HG03571 (cell line): ENCODE data around the gene ATP2B1.
A peak's percentile ranks its signal among the peaks of the same experiment; 100 is the strongest.

ENCODE experiments used
- ATAC-seq: cut with Tn5 transposase; IDR thresholded peaks from one replicate; pipeline ENCODE4 v1.9.1; 2021; ENCODE audit not compliant: unreplicated experiment

The ATP2B1 gene

DNA sequence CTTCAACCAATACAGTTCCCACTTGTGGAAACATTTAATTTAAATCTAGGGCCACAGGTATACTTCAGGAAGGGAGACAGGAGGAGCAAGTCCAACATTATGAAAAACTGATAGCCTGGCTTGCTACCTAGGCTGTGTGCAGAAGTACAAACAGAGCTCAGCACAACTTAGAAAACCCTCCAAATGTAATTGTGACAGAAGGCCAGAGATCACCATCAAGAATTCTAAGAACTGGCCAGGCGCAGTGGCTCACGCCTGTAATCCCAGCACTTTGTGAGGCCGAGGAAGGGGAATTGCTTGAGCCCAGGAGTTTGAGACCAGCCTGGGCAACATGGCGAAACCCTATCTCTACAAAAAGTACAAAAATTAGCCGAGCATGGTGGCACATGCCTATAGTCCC lies 14.1 kb downstream of the ATP2B1 start:
- ATAC-seq: no peak

GRCh38 chr12:89693639-89694202 lies 14.9 kb downstream of the ATP2B1 start:
- ATAC-seq: no peak

DNA sequence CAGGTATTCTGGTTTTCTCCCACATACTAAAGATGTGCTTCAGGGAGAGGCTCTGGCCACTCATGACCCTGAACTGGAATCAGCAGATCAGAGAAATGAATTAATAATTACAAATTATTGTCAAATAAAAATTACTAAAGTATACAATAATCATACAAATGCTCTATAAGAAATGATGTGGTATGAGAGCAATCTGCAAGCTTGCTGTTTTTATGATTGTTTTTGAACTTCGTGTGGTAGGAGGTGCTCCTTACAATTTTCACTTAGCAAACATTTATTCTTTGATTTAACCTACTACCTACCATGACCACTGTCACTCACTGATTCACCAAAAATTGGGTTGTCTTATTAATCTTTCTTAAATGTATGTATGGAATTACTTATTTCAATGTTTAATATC lies 16.2 kb downstream of the ATP2B1 start:
- ATAC-seq: no peak

- ATAC-seq: no peak
These were observed 17.0 kb downstream of the ATP2B1 start for GRCh38 chr12:89691659-89692058.

- ATAC-seq: no peak
These were observed 17.7 kb downstream of the ATP2B1 start for GRCh38 chr12:89690925-89691324.

DNA sequence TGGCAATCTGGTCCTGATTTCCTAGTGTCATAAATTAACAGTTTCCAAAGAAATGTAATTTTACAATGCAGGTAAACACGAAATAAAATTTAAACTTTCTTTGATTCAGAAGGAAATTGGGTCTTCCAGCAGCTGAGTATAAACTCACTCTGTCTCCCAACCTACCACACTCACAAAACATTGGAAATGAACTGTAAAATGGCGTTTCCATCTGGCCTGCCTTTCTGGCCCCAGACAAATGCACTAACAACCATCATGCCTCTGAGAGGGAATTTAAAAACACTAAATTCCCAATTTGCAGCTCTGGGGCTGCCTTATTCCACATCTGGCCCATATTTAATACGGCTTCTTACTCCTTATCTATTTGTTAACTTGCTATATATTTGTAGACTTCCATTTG lies 19.3 kb downstream of the ATP2B1 start:
- no peak for ATAC-seq

DNA sequence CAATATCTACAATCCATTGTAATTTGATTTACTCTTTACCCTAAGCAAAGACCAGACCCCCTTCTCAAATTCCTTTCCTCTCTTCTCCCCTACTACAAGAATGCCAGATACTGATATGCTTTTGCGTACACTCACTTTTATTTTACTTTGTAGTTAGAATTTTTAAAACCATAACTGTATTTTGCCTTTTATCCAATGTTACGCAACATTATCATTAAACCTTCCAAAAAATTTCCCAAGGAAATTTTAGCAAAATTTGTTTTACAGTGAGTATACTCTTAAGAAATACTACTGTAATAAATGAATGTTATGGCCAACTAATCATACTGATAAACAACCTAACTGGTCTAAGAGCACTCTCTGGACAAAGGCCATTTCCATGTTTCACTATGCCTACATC lies 22.3 kb downstream of the ATP2B1 start:
- ATAC-seq: no peak

GRCh38 chr12:89685363-89685972 lies 23.2 kb downstream of the ATP2B1 start:
- no peak for ATAC-seq

- no peak for ATAC-seq
These were observed 24.5 kb downstream of the ATP2B1 start for GRCh38 chr12:89684136-89684535.

DNA sequence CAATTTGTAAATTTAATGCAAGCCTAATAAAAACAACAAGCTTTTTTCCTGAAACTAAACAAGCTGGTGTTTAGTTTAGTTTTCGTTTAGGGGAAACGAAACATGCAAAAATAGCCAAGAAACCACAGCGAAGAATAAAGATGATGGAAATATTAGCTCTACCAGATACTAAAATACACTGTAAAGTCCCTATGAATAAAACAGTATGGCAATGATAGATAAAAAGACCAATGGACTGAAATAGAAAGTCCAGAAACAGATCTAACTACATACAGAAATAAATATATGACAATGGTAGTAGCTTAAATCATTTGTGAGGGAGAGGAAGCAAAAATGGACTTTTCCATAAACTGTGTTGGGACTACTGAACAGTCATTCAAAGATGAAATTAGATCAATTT lies 26.4 kb downstream of the ATP2B1 start:
- no peak for ATAC-seq

GRCh38 chr12:89680409-89680808 lies 28.2 kb downstream of the ATP2B1 start:
- ATAC-seq: no peak

GRCh38 chr12:89679631-89680030 lies 29.0 kb downstream of the ATP2B1 start:
- no peak for ATAC-seq

- ATAC-seq: no peak
These were observed 30.4 kb downstream of the ATP2B1 start for GRCh38 chr12:89678225-89678624.

- ATAC-seq: no peak
These were observed 31.7 kb downstream of the ATP2B1 start for GRCh38 chr12:89676930-89677329.

GRCh38 chr12:89674326-89674942 lies 34.2 kb downstream of the ATP2B1 start:
- no peak for ATAC-seq

DNA sequence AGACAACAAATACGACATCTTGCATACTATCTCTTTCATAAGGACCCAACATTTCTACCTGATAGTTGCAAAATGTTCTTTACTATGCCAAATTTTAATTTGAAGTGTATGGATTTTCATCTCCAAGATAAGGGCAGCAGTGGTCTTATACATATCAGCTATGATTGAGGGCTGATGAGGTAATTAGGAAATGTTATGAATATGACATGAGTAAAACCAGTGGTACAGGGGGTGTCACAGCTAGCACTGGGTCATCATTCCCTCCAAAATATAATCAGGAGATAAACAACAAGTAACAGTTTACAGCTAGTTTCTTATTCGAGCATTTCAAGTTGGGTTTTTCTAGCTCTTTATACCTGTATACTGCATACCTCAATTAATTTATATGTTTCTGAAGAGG lies 35.0 kb downstream of the ATP2B1 start:
- ATAC-seq: no peak

DNA sequence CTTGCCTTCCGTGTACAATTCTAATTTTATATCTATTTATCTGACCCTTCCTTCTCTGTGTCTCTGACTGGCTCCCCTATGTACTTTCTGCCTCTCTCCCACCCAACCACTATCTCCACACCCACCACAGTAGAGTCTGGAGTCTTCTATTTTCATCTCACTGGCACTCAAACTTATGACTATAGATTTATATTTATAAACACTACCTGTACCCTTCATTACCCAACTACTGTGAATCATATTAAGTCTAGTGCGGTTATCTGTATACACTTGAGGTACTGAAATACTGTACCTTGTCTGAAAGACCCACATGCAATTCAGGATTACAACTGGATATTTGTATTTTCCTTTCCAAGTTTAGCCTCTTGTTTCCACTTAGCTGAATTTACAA lies 36.1 kb downstream of the ATP2B1 start:
- ATAC-seq: no peak

DNA sequence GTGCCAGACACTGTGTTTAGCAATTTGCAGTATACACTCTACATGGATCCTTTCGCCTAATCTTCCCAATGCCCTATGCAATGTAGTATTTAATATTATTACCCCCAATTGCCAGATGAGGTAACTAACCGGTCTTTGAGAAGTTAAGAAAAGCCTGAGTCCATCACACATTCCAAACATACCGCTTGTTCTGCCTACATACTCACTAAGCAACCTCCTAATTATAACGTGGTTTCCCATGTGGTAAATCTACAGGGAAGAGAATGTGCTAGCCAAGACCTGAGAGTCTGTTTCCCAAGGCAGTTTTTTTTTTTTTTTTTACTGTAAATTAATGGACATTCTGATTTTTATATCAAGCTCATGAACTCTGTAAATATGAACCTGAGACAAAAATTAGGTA lies 37.2 kb downstream of the ATP2B1 start:
- ATAC-seq: peak; percentile 6

DNA sequence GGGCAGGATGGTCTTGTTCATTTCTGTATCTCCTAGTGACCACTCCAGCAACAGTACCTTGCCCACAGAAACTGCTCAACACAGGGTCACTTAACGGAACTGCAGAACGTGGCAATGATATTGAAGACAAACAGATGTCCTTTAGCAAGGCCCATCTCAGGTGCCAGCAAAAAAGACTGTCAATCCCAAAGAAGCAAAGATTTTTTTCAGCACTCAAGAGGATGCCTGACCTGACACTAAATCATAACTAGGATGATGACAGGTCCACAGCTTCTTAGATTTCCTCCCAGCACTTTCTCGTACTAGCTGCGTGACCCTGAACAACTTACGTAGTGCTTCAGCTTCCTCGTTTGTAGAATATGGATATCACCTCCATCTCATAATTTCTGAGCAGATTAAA lies 39.4 kb downstream of the ATP2B1 start:
- ATAC-seq: no peak

- no peak for ATAC-seq
These were observed 43.1 kb downstream of the ATP2B1 start for GRCh38 chr12:89665556-89665955.

- no peak for ATAC-seq
These were observed 44.2 kb downstream of the ATP2B1 start for GRCh38 chr12:89664441-89664840.

GRCh38 chr12:89663577-89664357 lies 44.9 kb downstream of the ATP2B1 start:
- ATAC-seq: peak; percentile 51
